Measurements from ENCODE around the gene AASDH. TPM values are rescaled to one million over a fixed set of nuclear protein-coding genes. Genes with fewer than 3 reads are reported as not detected.

Gene AASDH
- total and polyA plus RNA-seq, 2 of the 13 experiments (the other 11 are each of a cell fraction or from before 2014, with no cell fraction given) = 12.6 to 14.1 TPM

- TF ChIP-seq ZNF318 (CRISPR knock-in tag; IDR thresholded peaks at IDR 0.05) = 0 out of 2 replicates have a peak, but pooled peaks have one; percentile 46
- TF ChIP-seq ZNF709 (CRISPR knock-in tag; IDR thresholded peaks at IDR 0.05) = no peak; the same call in 1 of the 2 replicates
- TF ChIP-seq NFYC (CRISPR knock-in tag; IDR thresholded peaks at IDR 0.05) = no peak; the same call in 1 of the 2 replicates
- 0 out of 2 replicates have a peak, but pooled peaks have one; percentile 35 for TF ChIP-seq EEA1 (CRISPR knock-in tag; IDR thresholded peaks at IDR 0.05; ENCODE audit: borderline replicate concordance)
- peak; percentile 98 for TF ChIP-seq PHF20 (CRISPR knock-in tag; IDR thresholded peaks at IDR 0.05)
- TF ChIP-seq, protein P1, sequence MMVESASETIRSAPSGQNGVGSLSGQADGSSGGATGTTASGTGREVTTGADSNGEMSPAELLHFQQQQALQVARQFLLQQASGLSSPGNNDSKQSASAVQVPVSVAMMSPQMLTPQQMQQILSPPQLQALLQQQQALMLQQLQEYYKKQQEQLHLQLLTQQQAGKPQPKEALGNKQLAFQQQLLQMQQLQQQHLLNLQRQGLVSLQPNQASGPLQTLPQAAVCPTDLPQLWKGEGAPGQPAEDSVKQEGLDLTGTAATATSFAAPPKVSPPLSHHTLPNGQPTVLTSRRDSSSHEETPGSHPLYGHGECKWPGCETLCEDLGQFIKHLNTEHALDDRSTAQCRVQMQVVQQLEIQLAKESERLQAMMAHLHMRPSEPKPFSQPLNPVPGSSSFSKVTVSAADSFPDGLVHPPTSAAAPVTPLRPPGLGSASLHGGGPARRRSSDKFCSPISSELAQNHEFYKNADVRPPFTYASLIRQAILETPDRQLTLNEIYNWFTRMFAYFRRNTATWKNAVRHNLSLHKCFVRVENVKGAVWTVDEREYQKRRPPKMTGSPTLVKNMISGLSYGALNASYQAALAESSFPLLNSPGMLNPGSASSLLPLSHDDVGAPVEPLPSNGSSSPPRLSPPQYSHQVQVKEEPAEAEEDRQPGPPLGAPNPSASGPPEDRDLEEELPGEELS (CRISPR knock-in tag; IDR thresholded peaks at IDR 0.05) = peak; percentile 36
- peak; percentile 33; the same call in 1 of the 2 replicates for TF ChIP-seq NFYB (CRISPR knock-in tag; IDR thresholded peaks at IDR 0.05)
- peak; percentile 59; the same call in 1 of the 2 replicates for TF ChIP-seq EED (CRISPR knock-in tag; IDR thresholded peaks at IDR 0.05)
- peak in 1 of 2 experiments; percentile 81; a peak in 2 of 4 replicates for TF ChIP-seq KLF16 (CRISPR knock-in tag; IDR thresholded peaks at IDR 0.05)
- peak; percentile 75; the same call in 1 of the 2 replicates for TF ChIP-seq ZMYM3 (CRISPR knock-in tag; IDR thresholded peaks at IDR 0.05)
- TF ChIP-seq ZNF350 (CRISPR knock-in tag; IDR thresholded peaks at IDR 0.05; ENCODE audit: borderline replicate concordance, low read depth) = peak; percentile 94
- no peak for TF ChIP-seq ISX (CRISPR knock-in tag; conservative IDR thresholded peaks at IDR 0.05)
- no peak for TF ChIP-seq ZNF234 (CRISPR knock-in tag; conservative IDR thresholded peaks at IDR 0.05)
- TF ChIP-seq ZNF441 (CRISPR knock-in tag; IDR thresholded peaks at IDR 0.05; ENCODE audit: borderline replicate concordance) = no peak
- TF ChIP-seq, protein P2, sequence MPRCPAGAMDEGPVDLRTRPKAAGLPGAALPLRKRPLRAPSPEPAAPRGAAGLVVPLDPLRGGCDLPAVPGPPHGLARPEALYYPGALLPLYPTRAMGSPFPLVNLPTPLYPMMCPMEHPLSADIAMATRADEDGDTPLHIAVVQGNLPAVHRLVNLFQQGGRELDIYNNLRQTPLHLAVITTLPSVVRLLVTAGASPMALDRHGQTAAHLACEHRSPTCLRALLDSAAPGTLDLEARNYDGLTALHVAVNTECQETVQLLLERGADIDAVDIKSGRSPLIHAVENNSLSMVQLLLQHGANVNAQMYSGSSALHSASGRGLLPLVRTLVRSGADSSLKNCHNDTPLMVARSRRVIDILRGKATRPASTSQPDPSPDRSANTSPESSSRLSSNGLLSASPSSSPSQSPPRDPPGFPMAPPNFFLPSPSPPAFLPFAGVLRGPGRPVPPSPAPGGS (CRISPR knock-in tag; IDR thresholded peaks at IDR 0.05) = peak; percentile 87
- peak; percentile 83 for TF ChIP-seq BORCS8-MEF2B (CRISPR knock-in tag; IDR thresholded peaks at IDR 0.05)
- peak; percentile 90; the same call in 1 of the 2 replicates for TF ChIP-seq KDM5B (CRISPR knock-in tag; IDR thresholded peaks at IDR 0.05; ENCODE audit: borderline replicate concordance)
Measured at GRCh38 chr4:56387023-56388001, at the start of gene AASDH (continued).

Measured in HepG2 (cell line).